MCF 10A (cell line): ENCODE data around the gene ANKRD28. TPM values are rescaled to one million over a fixed set of nuclear protein-coding genes. Genes with fewer than 3 reads are reported as not detected.
"Not testable (repeated sequence)": the region's sequence is repeated elsewhere in the genome, so short reads cannot be mapped to it uniquely, and the experiment has no call there.

Source experiments
- BruUV-seq: library from RNA; stranded (reverse); fragments of 400-500 nt; replicated peaks from 2 replicates; lab custom pipeline; 2021; lab: Mats Ljungman, UMichigan
- CTCF ChIA-PET: fragments of 300-600 bp; sonication (Branson Sonifier 250); formaldehyde crosslinking; extraction: SDS; loops from one replicate; lab custom pipeline; 2021; ENCODE audit warnings: antibody characterized with exemption, inconsistent platforms; lab: Yijun Ruan, JAX
- POLR2A ChIA-PET: fragments of 300-600, 350-650 bp; sonication (Branson Sonifier 250); formaldehyde crosslinking; extraction: SDS; loops from one replicate; lab custom pipeline; 2020; ENCODE audit warnings: antibody characterized with exemption, inconsistent platforms; lab: Yijun Ruan, JAX
- DNase-seq: peaks from one replicate; pipeline ENCODE4 v3.0.0-alpha.2; 2018; ENCODE audit not compliant: unreplicated experiment
- H3K27ac Mint-ChIP-seq: one replicate; pipeline ENCODE4 v1.8.0; 2022; ENCODE audit warnings: mild to moderate bottlenecking, low read depth, mixed read lengths; ENCODE audit not compliant: unreplicated experiment
- H3K27me3 Mint-ChIP-seq: one replicate; pipeline ENCODE4 v1.8.0; 2022; ENCODE audit warnings: mixed read lengths; ENCODE audit not compliant: insufficient read depth, unreplicated experiment
- H3K36me3 Mint-ChIP-seq: one replicate; pipeline ENCODE4 v1.8.0; 2022; ENCODE audit warnings: mild to moderate bottlenecking, moderate library complexity, mixed read lengths; ENCODE audit not compliant: insufficient read depth, unreplicated experiment
- H3K4me1 Mint-ChIP-seq: one replicate; pipeline ENCODE4 v1.8.0; 2022; ENCODE audit warnings: mixed read lengths; ENCODE audit not compliant: insufficient read depth, unreplicated experiment
- H3K4me3 Mint-ChIP-seq: one replicate; pipeline ENCODE4 v1.8.0; 2022; ENCODE audit warnings: mild to moderate bottlenecking, moderate library complexity, mixed read lengths; ENCODE audit not compliant: unreplicated experiment
- H3K9me3 Mint-ChIP-seq: one replicate; pipeline ENCODE4 v1.8.0; 2022; ENCODE audit warnings: mixed read lengths; ENCODE audit not compliant: unreplicated experiment
- intact Hi-C: fragments of 100-400 bp; cut with micrococcal nuclease; formaldehyde crosslinking; loops from 2 replicates; pipeline ENCODE4 v1.14.1; 2022
- total RNA-seq: library from RNA; stranded (reverse); gene quantifications from 2 replicates; pipeline ENCODE4 v1.2.3, GENCODE V29; 2022
- TF ChIP-seq, protein P1 (sequence below): fragments of 200-600 bp; IDR thresholded peaks from one replicate; pipeline ENCODE4 v1.8.0; 2022; ENCODE audit warnings: antibody characterized with exemption, mild to moderate bottlenecking; ENCODE audit not compliant: unreplicated experiment

Gene ANKRD28
- total RNA-seq, 1 experiment from 2014 or later: 79.0 TPM

DNA sequence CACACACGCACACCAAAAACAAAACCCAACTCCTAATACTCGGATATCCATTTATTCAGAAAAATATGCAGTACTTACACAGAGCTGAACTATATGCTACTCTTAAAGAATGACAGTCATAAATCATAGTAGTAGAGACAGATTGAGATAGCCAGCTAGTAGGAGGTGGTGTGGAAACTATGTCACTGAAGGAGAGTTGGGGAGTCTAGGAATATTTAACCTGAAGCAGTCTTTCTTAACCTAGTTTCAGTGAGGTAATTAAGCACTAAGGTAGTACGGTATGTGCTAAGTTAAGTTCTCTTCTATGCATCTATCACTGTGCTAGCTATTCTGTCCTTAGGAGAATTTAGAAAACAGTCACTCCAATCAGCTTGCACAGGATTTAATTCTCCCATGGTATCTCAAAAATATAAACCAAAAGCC, 54.2 kb downstream of the ANKRD28 start:
- TF ChIP-seq, protein P1, sequence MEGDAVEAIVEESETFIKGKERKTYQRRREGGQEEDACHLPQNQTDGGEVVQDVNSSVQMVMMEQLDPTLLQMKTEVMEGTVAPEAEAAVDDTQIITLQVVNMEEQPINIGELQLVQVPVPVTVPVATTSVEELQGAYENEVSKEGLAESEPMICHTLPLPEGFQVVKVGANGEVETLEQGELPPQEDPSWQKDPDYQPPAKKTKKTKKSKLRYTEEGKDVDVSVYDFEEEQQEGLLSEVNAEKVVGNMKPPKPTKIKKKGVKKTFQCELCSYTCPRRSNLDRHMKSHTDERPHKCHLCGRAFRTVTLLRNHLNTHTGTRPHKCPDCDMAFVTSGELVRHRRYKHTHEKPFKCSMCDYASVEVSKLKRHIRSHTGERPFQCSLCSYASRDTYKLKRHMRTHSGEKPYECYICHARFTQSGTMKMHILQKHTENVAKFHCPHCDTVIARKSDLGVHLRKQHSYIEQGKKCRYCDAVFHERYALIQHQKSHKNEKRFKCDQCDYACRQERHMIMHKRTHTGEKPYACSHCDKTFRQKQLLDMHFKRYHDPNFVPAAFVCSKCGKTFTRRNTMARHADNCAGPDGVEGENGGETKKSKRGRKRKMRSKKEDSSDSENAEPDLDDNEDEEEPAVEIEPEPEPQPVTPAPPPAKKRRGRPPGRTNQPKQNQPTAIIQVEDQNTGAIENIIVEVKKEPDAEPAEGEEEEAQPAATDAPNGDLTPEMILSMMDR: no peak
- Mint-ChIP-seq H3K27me3 (no peaks in the 10 kb centered on the region), H3K27ac (peak overlapping the region; percentile 65), H3K4me1 (peaks cover 6% of the 10 kb centered on the region), H3K4me3 (no peak overlapping the region), H3K9me3 (no peaks in the 10 kb centered on the region), H3K36me3 (peaks cover 86% of the 10 kb centered on the region)
- POLR2A ChIA-PET: interaction anchor here (0.8 to 1.3 kb wide), 4 partner anchors 12 to 25 kb away, joined by 3 read pairs; no protein-coding TSS in a partner anchor
- intact Hi-C loops: no loop called here
- CTCF ChIA-PET: interaction anchor here (0.6 to 0.7 kb wide), 2 partner anchors 68 to 803 kb away, joined by 3 read pairs; no protein-coding TSS in a partner anchor
- no peak for DNase-seq
- BruUV-seq: no TSS peak

DNA sequence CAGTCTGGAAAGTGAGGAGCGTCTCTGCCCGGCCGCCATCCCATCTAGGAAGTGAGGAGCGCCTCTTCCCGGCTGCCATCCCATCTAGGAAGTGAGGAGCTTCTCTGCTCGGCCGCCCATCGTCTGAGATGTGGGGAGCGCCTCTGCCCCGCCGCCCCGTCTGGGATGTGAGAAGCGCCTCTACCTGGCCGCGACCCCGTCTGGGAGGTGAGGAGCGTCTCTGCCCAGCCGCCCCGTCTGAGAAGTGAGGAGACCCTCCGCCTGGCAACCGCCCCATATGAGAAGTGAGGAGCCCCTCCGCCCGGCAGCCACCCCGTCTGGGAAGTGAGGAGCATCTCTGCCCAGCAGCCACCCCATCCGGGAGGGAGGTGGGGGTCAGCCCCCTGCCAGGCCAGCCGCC, 55.5 kb downstream of the ANKRD28 start:
- DNase-seq, H3K27me3 Mint-ChIP-seq, POLR2A ChIA-PET, H3K27ac Mint-ChIP-seq, intact Hi-C loops, CTCF ChIA-PET, BruUV-seq, H3K4me3 Mint-ChIP-seq, H3K9me3 Mint-ChIP-seq, H3K4me1 Mint-ChIP-seq: not testable (repeated sequence)
- H3K36me3 Mint-ChIP-seq: peaks cover 86% of the 10 kb centered on the region

DNA sequence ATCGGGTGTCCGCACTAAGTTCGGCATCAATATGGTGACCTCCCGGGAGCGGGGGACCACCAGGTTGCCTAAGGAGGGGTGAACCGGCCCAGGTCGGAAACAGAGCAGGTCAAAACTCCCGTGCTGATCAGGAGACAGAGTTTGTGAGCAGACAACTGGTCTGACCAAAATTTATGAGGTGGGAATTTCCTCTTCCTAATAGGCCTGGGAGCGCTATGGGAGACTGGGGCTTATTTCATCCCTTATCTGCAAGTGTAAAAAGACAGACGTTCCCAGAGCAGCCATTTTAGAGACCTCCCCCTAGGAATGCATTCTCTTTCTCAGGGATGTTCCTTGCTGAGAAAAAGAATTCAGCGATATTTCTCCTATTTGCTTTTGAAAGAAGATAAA, 59.2 kb downstream of the ANKRD28 start:
- H3K4me3 Mint-ChIP-seq, H3K4me1 Mint-ChIP-seq, H3K27ac Mint-ChIP-seq, BruUV-seq, CTCF ChIA-PET, H3K9me3 Mint-ChIP-seq, H3K27me3 Mint-ChIP-seq, DNase-seq, intact Hi-C loops: not testable (repeated sequence)
- peaks cover 86% of the 10 kb centered on the region for H3K36me3 Mint-ChIP-seq
- POLR2A ChIA-PET: interaction anchor here (2.0 kb wide), 1 partner anchor 12 kb away, joined by 6 read pairs; no protein-coding TSS in a partner anchor

DNA sequence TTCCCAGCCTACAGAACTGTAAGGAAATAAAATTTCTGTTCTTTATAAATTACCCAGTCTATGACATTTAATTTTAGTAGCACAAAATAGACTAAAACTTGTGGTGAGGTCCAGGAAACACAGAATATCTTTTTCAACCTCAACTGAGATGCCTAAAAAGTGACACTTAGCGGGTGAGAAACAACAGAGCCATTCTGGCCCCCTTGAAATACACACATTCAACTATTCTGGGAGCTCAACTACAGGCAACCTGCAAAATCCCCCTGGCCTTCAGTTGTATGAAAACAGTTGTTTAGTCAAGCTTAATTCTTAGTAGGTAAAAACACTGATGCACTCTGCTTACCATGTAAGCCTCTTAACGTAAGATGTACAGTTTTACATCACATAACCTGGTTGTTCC, 66.8 kb downstream of the ANKRD28 start:
- CTCF ChIA-PET: interaction anchor here (0.7 kb wide), 1 partner anchor 18 kb away, joined by 3 read pairs; no protein-coding TSS in a partner anchor
- no peak overlapping the region for H3K27ac Mint-ChIP-seq
- intact Hi-C loops: no loop called here
- TF ChIP-seq, protein P1: no peak
- no peaks in the 10 kb centered on the region for H3K27me3 Mint-ChIP-seq
- H3K4me1 Mint-ChIP-seq: peaks cover 4% of the 10 kb centered on the region
- H3K9me3 Mint-ChIP-seq: no peaks in the 10 kb centered on the region
- POLR2A ChIA-PET: no interaction called here
- BruUV-seq: no TSS peak
- DNase-seq: no peak
- H3K36me3 Mint-ChIP-seq: peaks cover 91% of the 10 kb centered on the region
- H3K4me3 Mint-ChIP-seq: no peak overlapping the region

DNA sequence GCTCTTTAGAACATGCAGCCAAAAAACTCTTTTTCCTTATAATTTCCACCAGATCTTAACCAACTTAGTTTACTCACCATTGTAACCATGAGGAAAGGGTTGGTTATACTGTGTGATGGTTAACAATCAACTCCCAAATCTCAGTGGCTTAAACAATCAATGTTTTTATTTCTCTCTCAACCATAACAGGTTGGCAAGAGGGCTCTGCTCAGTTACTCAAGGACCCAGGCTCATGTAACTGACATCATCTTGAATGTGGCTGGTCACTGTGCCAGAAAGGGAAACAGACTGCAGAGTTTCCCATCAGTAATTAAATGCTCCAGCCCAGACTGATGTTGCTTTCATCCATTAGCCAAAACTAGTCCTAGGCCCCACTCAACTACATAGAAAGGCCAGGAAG, 69.0 kb downstream of the ANKRD28 start:
- no TSS peak for BruUV-seq
- CTCF ChIA-PET: no interaction called here
- TF ChIP-seq, protein P1: no peak
- Mint-ChIP-seq H3K27me3 (no peaks in the 10 kb centered on the region), H3K36me3 (peaks cover 93% of the 10 kb centered on the region), H3K4me3 (no peak overlapping the region), H3K9me3 (no peaks in the 10 kb centered on the region), H3K27ac (no peak overlapping the region), H3K4me1 (peaks cover 7% of the 10 kb centered on the region)
- DNase-seq: no peak
- intact Hi-C loops: loop anchor here (5.0 kb wide), 1 partner anchor 69 kb away; the partner anchor contains the start of gene ANKRD28
- POLR2A ChIA-PET: no interaction called here
